ENCODE data around the gene ZFP3.
"Not testable (repeated sequence)": the region's sequence is repeated elsewhere in the genome, so short reads cannot be mapped to it uniquely, and the experiment has no call there.

ZFP3 gene

GRCh38 chr17:5078106-5079028, at the start of gene ZFP3:
Gene ZFP3 (plus strand): TSS chr17:5078467. CDS start chr17:5091505, 13,038 bp downstream.
- DNase-seq (ENCODE audit: low read depth, low spot score): peak; percentile 44

- not testable (repeated sequence) for DNase-seq (ENCODE audit: low read depth, low spot score)
Measured at GRCh38 chr17:5030168-5030567, 48.1 kb upstream of the ZFP3 start.

- no peak for DNase-seq (ENCODE audit: low read depth, low spot score)
Measured at GRCh38 chr17:5031365-5032082, 46.7 kb upstream of the ZFP3 start.

GRCh38 chr17:5032865-5033264, 45.4 kb upstream of the ZFP3 start:
- no peak for DNase-seq (ENCODE audit: low read depth, low spot score)

DNA sequence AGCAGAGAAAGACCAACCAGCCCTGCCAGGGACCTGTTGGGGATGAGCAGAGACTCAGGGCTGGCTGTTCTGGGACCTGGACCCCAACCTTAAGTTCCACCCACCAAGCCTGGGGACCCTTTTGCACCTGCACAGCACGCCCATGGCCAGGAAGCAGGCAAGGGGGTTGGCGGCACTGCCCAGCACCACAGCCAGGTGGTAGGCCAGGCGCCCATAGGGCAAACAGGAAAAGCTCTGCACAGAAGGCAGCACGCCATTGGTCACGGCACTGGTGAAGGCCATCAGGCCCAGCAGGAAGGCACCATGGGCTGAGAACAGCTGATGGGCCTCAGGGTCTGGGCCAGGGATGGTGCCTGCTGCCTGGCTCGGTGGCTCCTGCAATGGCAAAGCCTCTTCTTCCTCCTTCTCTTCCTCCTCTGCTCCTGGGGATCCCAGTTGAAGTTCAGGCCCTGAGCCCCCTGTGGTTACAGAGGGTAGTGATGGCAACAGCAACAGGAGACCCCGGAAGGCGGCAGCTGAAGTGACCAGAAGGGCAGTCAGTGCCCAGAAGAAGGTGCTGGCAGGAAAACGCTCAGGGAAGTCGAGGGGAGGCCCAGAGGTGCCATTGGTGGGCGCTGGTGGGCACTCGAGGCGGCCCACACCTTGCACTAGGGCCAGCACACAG, 44.8 kb upstream of the ZFP3 start:
- DNase-seq (ENCODE audit: low read depth, low spot score): no peak

DNA sequence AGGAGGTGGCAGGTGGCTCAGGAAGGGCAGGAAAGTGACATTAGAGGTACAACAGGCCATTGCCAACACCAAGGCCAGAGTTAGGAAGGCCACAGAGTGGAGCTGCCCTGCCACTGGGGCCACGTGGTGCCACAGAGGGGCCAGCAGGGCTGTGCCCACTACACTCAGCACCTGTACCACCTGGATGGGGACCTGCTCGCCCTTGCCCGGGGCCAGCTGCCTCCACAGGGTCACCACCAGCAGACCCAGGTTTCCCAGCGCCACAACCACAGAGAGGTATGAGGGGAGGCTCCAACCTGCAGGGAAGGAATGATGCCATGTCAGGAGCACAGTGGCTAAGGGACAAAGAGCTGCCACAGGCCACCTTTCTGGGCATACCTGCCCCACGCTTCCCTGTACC, 44.2 kb upstream of the ZFP3 start:
- DNase-seq (ENCODE audit: low read depth, low spot score): no peak

DNA sequence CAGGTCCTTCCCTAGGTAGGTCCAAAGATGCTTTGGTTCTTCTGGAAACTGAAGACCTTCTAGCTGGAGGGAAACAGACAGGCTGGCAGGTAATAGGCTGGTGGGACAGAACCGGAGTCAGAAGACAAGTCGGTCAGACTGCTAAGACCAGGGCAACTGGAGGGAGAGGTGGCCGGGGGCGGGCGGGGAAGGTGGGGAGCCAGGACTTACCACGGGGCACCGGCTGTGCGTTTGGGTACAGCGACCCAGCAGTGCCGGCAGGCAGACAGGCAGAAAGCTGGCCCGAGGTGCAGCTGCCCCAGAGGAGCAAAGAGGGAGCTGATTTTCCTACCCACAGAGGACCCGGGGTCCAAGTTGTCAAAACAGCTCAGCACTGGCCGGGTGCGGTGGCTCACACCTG, 43.6 kb upstream of the ZFP3 start:
- no peak for DNase-seq (ENCODE audit: low read depth, low spot score)

DNA sequence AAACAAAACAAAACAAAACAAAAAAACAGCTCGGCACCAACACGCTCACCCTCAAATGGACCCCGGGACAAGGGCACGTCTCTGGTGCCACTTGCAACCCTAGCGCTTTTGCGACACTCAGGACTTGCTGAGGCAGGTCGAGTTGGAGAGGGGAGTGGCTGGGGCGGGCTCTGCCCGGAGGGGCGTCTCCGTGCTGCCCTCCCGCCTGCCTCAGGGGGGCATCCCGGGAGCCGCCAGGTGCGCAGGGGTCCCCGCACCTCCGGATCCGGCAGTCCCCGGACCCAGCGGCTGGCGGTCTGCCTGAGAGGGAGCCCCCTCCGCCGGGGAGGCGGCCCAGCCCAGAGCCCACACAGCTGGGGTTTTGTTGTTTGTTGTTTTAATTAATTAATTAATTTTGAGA, 43.0 kb upstream of the ZFP3 start, which contains the start of gene SLC52A1:
Gene SLC52A1, minus strand, starts transcription at position 112 of the 400 bp plus-strand sequence. CDS start 820 bp downstream, outside the sequence.
- no peak for DNase-seq (ENCODE audit: low read depth, low spot score)

- no peak for DNase-seq (ENCODE audit: low read depth, low spot score)
Measured at GRCh38 chr17:5042157-5043022, 35.9 kb upstream of the ZFP3 start.

DNA sequence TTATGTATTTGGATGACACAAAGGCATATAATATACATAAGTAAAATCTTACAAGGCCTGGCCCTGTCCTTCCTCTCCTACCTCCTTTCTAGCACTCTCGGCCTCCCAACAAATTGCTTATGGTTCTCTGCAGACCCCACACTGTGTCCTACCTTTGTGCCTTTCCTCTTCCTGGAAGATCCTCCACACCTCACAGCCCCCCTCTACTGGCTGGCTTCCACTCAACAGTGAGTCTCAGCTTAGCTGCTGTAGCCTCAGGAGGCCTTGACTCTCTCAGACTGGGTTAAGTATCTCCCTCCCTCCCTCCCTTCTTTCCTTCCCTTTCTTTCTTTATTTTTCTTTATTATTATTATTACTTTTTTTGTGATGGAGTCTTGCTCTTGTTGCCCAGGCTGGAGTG, 34.7 kb upstream of the ZFP3 start:
- no peak for DNase-seq (ENCODE audit: low read depth, low spot score)

- DNase-seq (ENCODE audit: low read depth, low spot score): no peak
Measured at GRCh38 chr17:5044630-5045029, 33.6 kb upstream of the ZFP3 start.

GRCh38 chr17:5045496-5045895, 32.8 kb upstream of the ZFP3 start:
- no peak for DNase-seq (ENCODE audit: low read depth, low spot score)

DNA sequence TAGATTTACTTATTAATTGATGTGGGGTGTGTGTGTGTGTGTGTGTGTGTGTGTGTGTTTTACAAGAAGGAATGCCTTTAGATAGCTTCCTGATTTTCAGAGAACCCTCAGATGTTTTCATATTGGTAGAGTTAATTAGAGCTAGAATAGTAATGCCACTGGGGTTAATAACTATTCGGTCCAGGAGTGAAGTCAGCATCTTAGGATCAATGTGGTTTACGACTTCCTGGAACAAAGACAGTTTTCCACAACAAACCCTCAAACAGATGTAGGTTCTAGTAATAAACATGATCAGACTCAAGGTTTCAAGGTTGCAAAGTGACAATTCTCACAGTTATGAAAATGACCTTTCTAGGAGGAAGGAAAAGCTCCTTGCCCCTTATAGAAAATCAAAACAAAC, 30.8 kb upstream of the ZFP3 start:
- no peak for DNase-seq (ENCODE audit: low read depth, low spot score)

GRCh38 chr17:5049314-5049841, 28.9 kb upstream of the ZFP3 start:
- DNase-seq (ENCODE audit: low read depth, low spot score): no peak

DNA sequence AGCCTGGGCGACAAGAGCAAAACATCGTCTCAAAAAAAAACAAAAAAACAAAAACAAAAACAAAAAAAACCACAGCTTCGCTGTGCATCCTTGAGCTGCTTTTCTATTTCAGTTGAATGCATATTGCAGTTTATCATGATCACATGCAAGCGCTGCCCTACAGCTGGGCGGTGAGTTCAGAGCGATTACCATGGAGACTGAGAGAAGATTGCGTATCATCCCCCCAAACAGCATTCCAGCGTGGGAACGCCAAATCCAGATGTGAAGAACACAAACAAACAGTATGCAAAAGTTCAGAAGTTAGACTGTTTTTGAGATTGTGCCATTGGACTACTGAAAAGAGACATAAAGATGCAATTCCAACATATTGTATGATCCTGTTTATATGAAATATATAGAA, 28.0 kb upstream of the ZFP3 start:
- DNase-seq (ENCODE audit: low read depth, low spot score): no peak

DNA sequence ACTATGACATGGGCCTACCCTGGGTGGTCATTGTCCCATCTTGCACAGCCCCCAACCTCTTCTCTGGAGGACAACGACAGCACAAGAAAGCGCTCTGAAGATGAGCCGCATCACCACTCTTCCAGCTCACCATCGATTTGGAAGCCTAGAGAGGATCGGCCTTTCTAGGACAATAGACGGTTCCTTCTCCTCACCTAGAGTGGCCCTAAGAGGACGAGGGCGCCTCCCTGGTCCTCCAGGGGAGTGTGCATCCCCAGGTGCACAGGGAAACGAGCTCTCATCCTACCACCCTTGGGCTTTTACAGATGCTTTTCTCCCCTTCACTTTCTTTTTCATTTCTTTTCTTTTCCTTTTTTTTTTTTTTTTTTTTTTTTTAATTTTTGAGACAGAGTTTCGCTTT, 22.7 kb upstream of the ZFP3 start:
- no peak for DNase-seq (ENCODE audit: low read depth, low spot score)

DNA sequence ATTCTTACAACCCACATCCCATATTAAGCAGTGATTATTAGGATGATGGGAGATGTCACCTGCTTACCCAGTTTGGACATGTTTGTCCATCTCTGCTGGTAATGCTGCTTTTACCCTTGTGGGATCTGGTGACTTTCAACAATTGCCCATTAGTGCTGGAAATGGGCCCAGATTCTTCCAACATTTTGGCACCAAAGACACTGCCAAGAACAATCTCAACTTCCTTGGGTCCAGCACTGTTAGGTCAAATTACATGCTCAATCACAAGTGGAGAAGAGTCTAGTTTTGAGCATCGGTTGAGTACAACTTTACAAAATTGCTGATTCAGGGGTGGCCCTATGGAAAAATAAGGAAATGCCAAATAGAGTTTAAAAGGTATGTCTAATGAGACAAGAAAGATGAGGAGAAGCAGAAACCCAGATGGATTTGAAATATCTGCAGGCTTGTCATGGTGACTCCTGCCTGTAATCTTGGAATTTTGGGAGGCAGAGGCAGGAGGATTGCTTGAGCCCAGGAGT, 13.0 kb upstream of the ZFP3 start:
- DNase-seq (ENCODE audit: low read depth, low spot score): no peak

DNA sequence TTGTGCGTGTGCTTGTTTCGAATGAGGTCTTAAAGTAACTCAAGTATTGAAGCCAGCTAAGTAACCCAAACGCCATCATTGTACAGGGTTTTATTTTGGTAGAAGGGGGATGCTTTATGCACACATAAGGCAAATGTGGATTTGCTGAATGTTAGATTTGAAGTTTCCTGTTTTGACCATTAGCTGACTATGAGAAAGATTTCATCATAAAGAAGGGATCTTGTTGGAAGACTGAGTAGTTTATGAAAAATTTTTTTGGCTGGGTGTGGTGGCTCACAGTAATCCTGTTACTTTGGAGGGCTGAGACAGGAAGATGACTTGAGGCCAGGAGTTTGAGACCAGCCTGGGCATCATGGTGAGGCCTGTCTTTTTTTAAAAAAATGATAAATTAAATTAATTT, 10.0 kb upstream of the ZFP3 start:
- no peak for DNase-seq (ENCODE audit: low read depth, low spot score)

DNA sequence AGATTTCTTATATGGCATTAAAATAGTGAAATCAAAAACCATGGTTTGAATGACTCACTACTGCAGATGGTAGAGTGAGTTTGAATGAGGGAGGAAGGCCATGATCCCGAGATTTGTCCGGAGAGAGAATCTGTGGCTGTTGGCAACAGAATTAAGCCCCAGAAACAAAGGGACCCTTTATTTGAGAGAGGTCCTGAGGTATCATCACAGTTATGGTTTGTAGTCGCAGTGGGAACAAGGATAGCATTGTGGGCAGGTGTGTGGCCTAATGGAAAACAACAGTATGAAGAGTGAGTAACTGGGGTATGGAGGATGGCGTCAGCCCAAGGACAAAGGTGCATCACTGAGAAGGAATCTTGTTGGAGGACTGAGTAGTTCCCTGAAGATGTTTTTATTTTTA, 8.5 kb upstream of the ZFP3 start:
- DNase-seq (ENCODE audit: low read depth, low spot score): no peak

GRCh38 chr17:5075472-5075871, 2.8 kb upstream of the ZFP3 start:
- not testable (repeated sequence) for DNase-seq (ENCODE audit: low read depth, low spot score)

- not testable (repeated sequence) for DNase-seq (ENCODE audit: low read depth, low spot score)
Measured at GRCh38 chr17:5077275-5077674, 992 bp upstream of the ZFP3 start.

All from brain pericyte (primary cell).